Naive thymus-derived CD4-positive, alpha-beta T cell (primary cell): ENCODE results near the gene ZAP70. TPM values are rescaled to one million over a fixed set of nuclear protein-coding genes. Genes with fewer than 3 reads are reported as not detected.

Experiments used
- ATAC-seq: fragments of 150-1000 bp; cut with Tn5 transposase; 2 replicates; pipeline ENCODE4 v1.10.0; 2021; ENCODE audit warnings: mild to moderate bottlenecking, moderate library complexity
- CTCF ChIA-PET: fragments of 350-600 bp; sonication (Branson Sonifier 250); formaldehyde crosslinking; loops from one replicate; lab custom pipeline; 2021; ENCODE audit warnings: antibody characterized with exemption; lab: Charles Lee
- POLR2A ChIA-PET: fragments of 350-600 bp; sonication (Branson Sonifier 250); formaldehyde crosslinking; loops from one replicate; lab custom pipeline; 2021; ENCODE audit warnings: antibody characterized with exemption, inconsistent platforms; lab: Charles Lee
- DNase-seq, 9 donors: peaks; one replicate each; pipeline versions ENCODE4 v3.0.0 to v3.0.0-alpha.2; 2020 to 2022; ENCODE audit warnings: mixed read lengths in 1 of 9
- H3K27ac ChIP-seq: one replicate; pipeline ENCODE4 v1.7.0; 2013; ENCODE audit warnings: mild to moderate bottlenecking, low read depth, low read length, moderate library complexity
- H3K27me3 ChIP-seq, 2 donors: one replicate each; pipeline ENCODE4 v1.7.0; 2013; ENCODE audit warnings: low read length in 2 of 2, mild to moderate bottlenecking in 2 of 2, moderate library complexity in 2 of 2; ENCODE audit not compliant: control insufficient read depth in 2 of 2, insufficient read depth in 2 of 2
- H3K36me3 ChIP-seq, 3 experiments: 1 replicate in 2 of 3; 2 replicates in 1 of 3; pipeline ENCODE4 v1.7.0; 2013; ENCODE audit warnings: low read length in 3 of 3, mild to moderate bottlenecking in 3 of 3, moderate library complexity in 1 of 3; ENCODE audit not compliant: insufficient read depth in 3 of 3, control insufficient read depth in 2 of 3
- H3K4me1 ChIP-seq, 2 donors: one replicate each; pipeline ENCODE4 v1.7.0; 2013; ENCODE audit warnings: low read length in 2 of 2, mild to moderate bottlenecking in 2 of 2, moderate library complexity in 1 of 2; ENCODE audit not compliant: control insufficient read depth in 2 of 2, insufficient read depth in 2 of 2
- H3K4me3 ChIP-seq: 2 replicates; pipeline ENCODE4 v1.7.0; 2013; ENCODE audit warnings: mild to moderate bottlenecking, low read length
- H3K9me3 ChIP-seq, 3 experiments: 1 replicate in 2 of 3; 2 replicates in 1 of 3; pipeline ENCODE4 v1.7.0; 2013; ENCODE audit warnings: low read length in 3 of 3; ENCODE audit not compliant: control insufficient read depth in 2 of 3
- H3K27ac Mint-ChIP-seq, 9 donors: one replicate each; pipeline ENCODE4 v1.8.0; 2020 to 2022; ENCODE audit warnings: mixed read lengths in 9 of 9, mild to moderate bottlenecking in 8 of 9, moderate library complexity in 5 of 9, inconsistent platforms in 2 of 9
- H3K27me3 Mint-ChIP-seq, 5 donors: one replicate each; pipeline ENCODE4 v1.8.0; 2021 to 2022; ENCODE audit warnings: mixed read lengths in 5 of 5, mild to moderate bottlenecking in 1 of 5
- H3K36me3 Mint-ChIP-seq, 5 donors: one replicate each; pipeline ENCODE4 v1.8.0; 2020 to 2022; ENCODE audit warnings: mixed read lengths in 5 of 5, mild to moderate bottlenecking in 3 of 5, inconsistent platforms in 1 of 5
- H3K4me1 Mint-ChIP-seq, 7 donors: one replicate each; pipeline ENCODE4 v1.8.0; 2020 to 2022; ENCODE audit warnings: mixed read lengths in 7 of 7, mild to moderate bottlenecking in 3 of 7, inconsistent platforms in 1 of 7
- H3K4me3 Mint-ChIP-seq, 10 donors: one replicate each; pipeline ENCODE4 v1.8.0; 2020 to 2022; ENCODE audit warnings: mild to moderate bottlenecking in 10 of 10, mixed read lengths in 10 of 10, moderate library complexity in 6 of 10, inconsistent platforms in 2 of 10
- H3K9me3 Mint-ChIP-seq, 11 donors: one replicate each; pipeline ENCODE4 v1.8.0; 2020 to 2022; ENCODE audit warnings: mixed read lengths in 11 of 11, mild to moderate bottlenecking in 4 of 11, inconsistent platforms in 1 of 11, moderate library complexity in 1 of 11
- intact Hi-C, 2 donors: fragments of 100-400 bp; cut with micrococcal nuclease; formaldehyde crosslinking; loops; one replicate each; pipeline ENCODE4 v1.15.1; 2023
- polyA plus RNA-seq, 2 donors: library from polyadenylated mRNA; unstranded; fragments of 300-500 nt; fragmentation: Illumina TruSeq; gene quantifications; one replicate each; pipeline ENCODE4 v1.2.3, GENCODE V29; 2021
- total RNA-seq, 6 experiments: library from RNA in 5 of 6; stranded (reverse) in 5 of 6; gene quantifications; 1 replicate in 5 of 6; 2 replicates in 1 of 6; pipeline ENCODE4 v1.2.3 and lab custom pipeline; 2021 to 2026

Gene ZAP70
- total and polyA plus RNA-seq, 7 experiments from 2014 or later, result 105 to 432 (median 358) TPM

DNA sequence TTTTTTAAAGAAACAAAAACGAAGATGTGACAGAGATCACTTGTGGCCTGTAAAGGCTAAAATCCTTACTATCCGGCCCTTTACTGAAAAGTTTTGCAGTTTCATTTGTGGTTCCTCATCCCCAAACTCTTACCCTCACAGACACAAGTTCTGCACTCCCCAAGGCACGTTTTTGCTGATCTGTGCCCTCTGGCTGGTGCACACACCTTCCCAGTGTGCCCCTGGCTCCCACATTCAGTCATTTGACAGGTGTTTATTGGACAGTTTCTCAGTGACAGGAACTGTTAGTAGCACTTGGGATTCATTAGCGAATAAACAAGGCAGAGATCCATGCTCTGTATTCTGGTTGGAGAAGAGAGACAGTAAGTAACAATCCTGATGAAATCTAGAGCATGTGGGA is 22.8 kb downstream of the ZAP70 start:
- H3K9me3 Mint-ChIP-seq, result peaks cover 0 to 2% (median 0%) of the 10 kb centered on the region in 11 donors
- CTCF ChIA-PET, result no interaction called here
- H3K36me3 Mint-ChIP-seq, result peaks cover 5 to 55% (median 33%) of the 10 kb centered on the region in 5 donors

DNA sequence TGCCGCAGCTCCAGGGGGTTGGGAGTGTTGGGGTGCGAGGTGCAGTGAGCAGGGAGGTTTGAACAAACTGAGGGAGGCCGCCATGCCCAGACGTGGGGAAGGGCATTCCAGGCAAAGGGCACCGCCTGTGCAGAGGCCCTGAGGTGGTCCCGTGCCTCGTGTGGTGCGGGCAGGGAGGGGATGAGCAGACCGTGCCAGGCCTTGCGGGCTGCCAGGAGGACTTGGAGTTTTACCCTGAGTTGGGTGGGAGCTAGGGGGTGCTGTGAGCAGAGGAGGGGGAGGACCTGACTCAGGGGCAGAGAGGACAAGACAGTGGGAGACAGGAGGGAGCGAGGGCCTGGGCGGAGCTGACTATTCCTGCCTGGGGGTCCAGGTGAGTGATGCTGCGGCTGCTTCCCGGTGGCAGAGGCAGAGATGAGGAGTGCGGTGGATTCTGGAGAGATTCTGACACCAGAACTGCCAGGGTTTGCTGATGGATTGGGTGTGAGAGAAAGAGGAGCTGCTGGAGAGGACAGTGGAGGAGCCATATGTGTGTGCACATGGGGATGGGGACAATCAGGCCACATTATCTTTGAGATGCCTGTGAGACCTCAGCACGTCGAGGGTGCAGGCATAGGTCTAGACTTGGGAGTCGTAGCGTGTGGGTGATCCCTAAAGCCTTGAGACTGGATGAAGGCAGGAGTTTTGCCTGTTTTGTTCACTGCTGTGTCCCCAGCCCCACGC is 23.4 kb downstream of the ZAP70 start:
- POLR2A ChIA-PET, result interaction anchor here (0.9 to 1.6 kb wide), 2 partner anchors 9 to 18 kb away, joined by 3 to 4 read pairs; no protein-coding TSS in a partner anchor

More for the DNA sequence above, 22.8 kb downstream of the ZAP70 start:
- DNase-seq (no peak), ATAC-seq (no peak)
- Histone ChIP-seq H3K36me3 (peaks cover 28 to 95% (median 29%) of the 10 kb centered on the region in 3 experiments), H3K4me3 (no peak overlapping the region), H3K4me1 (peaks cover 0 to 23% of the 10 kb centered on the region in 2 donors), H3K27ac (peak overlapping the region; percentile 23), H3K9me3 (no peaks in the 10 kb centered on the region), H3K27me3 (no peaks in the 10 kb centered on the region)
- H3K4me3 Mint-ChIP-seq, result no peak overlapping the region
- POLR2A ChIA-PET, result interaction anchor here (0.9 to 1.6 kb wide), 2 partner anchors 10 to 18 kb away, joined by 3 to 4 read pairs; no protein-coding TSS in a partner anchor
- H3K4me1 Mint-ChIP-seq, result peaks cover 20 to 39% (median 26%) of the 10 kb centered on the region in 7 donors
- intact Hi-C loops, result no loop called here
- H3K27me3 Mint-ChIP-seq, result no peaks in the 10 kb centered on the region
- H3K27ac Mint-ChIP-seq, result peak overlapping the region in 6 of 9 donors; percentile 7 to 71 (median 32)

DNA sequence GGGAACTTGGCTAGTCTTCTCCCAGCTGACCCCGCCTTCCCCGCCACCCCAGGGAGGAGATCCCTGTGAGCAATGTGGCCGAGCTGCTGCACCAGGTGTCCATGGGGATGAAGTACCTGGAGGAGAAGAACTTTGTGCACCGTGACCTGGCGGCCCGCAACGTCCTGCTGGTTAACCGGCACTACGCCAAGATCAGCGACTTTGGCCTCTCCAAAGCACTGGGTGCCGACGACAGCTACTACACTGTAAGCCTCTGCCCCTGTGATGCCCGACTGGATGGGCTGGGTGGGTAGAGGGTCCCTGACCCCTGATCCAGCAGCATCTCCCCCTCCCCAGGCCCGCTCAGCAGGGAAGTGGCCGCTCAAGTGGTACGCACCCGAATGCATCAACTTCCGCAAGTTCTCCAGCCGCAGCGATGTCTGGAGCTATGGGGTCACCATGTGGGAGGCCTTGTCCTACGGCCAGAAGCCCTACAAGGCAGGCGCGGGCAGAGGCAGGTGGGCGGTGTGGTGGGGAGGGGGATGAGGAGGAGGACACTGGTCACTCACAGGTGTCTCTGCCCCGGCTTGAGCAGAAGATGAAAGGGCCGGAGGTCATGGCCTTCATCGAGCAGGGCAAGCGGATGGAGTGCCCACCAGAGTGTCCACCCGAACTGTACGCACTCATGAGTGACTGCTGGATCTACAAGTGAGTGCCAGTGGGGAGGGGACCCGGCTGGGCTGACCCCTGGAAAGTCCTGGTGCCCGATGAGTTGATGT is 24.2 kb downstream of the ZAP70 start:
- Mint-ChIP-seq H3K36me3 (peaks cover 5 to 49% (median 31%) of the 10 kb centered on the region in 5 donors), H3K4me1 (peaks cover 23 to 41% (median 31%) of the 10 kb centered on the region in 7 donors)

More for the DNA sequence above, 23.4 kb downstream of the ZAP70 start:
- H3K4me3 Mint-ChIP-seq, result no peak overlapping the region
- no peaks in the 10 kb centered on the region for H3K27me3 Mint-ChIP-seq
- intact Hi-C loops, result no loop called here
- CTCF ChIA-PET, result no interaction called here
- H3K27ac Mint-ChIP-seq, result peak overlapping the region; percentile 7 to 81 (median 46)
- ATAC-seq (no peak), DNase-seq (peak in 1 of 9 donors; percentile 6)
- no peaks in the 10 kb centered on the region for H3K9me3 ChIP-seq
- no peak overlapping the region for H3K4me3 ChIP-seq
- peaks cover 2 to 29% of the 10 kb centered on the region in 2 donors for H3K4me1 ChIP-seq
- H3K36me3 Mint-ChIP-seq, result peaks cover 5 to 53% (median 31%) of the 10 kb centered on the region in 5 donors
- peaks cover 28 to 94% (median 30%) of the 10 kb centered on the region in 3 experiments for H3K36me3 ChIP-seq
- peak overlapping the region; percentile 23 for H3K27ac ChIP-seq
- no peaks in the 10 kb centered on the region for H3K27me3 ChIP-seq
- H3K4me1 Mint-ChIP-seq, result peaks cover 20 to 39% (median 25%) of the 10 kb centered on the region in 7 donors
- peaks cover 0 to 2% (median 0%) of the 10 kb centered on the region in 11 donors for H3K9me3 Mint-ChIP-seq

DNA sequence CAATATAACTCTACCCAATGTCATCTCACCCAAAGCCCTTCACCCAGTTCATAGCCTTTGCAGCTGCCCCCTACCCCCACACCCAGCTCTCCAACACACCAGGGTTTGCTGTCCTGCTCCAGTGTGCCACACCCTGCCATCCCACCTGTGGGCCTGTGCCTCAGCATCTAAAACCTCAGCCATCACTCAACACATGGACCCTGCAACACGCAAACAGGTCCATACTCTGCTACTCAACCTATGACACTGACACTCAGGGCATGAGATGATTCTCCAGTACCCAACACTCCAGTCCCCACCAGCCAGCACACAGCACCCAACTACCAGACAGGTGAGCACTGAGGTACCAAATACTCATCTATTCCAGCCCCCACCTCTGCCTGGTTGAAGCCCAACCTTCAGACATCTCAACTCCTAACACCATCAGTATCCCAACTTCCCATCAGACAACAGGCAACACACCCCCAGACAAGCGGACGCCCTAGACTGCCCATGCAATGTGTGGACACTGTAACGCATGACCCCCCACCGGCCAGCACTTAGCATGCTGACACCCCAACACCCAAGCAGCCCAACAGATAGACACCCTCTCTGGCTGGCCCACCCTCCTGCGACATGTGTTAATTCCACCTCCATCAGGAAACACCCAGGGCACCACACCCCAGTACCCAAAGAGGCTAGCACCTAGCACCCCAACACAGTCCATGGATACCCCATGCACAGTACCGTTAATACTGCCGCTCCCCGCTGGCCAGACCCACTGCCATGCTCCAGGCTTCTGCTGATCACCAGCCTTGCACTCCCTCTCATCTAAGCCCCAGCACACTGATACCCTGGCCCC is 25.0 kb downstream of the ZAP70 start:
- no peaks in the 10 kb centered on the region for H3K27me3 ChIP-seq
- peaks cover 21 to 78% (median 22%) of the 10 kb centered on the region in 3 experiments for H3K36me3 ChIP-seq
- H3K27ac ChIP-seq, result no peak overlapping the region
- peaks cover 11 to 39% of the 10 kb centered on the region in 2 donors for H3K4me1 ChIP-seq
- intact Hi-C loops, result no loop called here
- Mint-ChIP-seq H3K4me1 (peaks cover 30 to 48% (median 36%) of the 10 kb centered on the region in 7 donors), H3K36me3 (peaks cover 5 to 47% (median 31%) of the 10 kb centered on the region in 5 donors), H3K4me3 (no peak overlapping the region), H3K27ac (peak overlapping the region in 8 of 9 donors; percentile 20 to 80 (median 66)), H3K27me3 (no peaks in the 10 kb centered on the region), H3K9me3 (peaks cover 0 to 3% (median 0%) of the 10 kb centered on the region in 11 donors)
- ATAC-seq, result peak; percentile 2
- H3K9me3 ChIP-seq, result no peaks in the 10 kb centered on the region
- CTCF ChIA-PET, result interaction anchor here (0.6 kb wide), 1 partner anchor 923 kb away, joined by 3 read pairs; no protein-coding TSS in a partner anchor
- POLR2A ChIA-PET, result interaction anchor here (0.7 to 2.8 kb wide), 2 partner anchors 8 to 191 kb away, joined by 3 to 7 read pairs; no protein-coding TSS in a partner anchor
- DNase-seq, result peak in 1 of 9 donors; percentile 4
- H3K4me3 ChIP-seq, result no peak overlapping the region

More for the DNA sequence above, 24.2 kb downstream of the ZAP70 start:
- intact Hi-C loops, result no loop called here
- Histone ChIP-seq H3K4me1 (peaks cover 10 to 35% of the 10 kb centered on the region in 2 donors), H3K36me3 (peaks cover 21 to 86% (median 28%) of the 10 kb centered on the region in 3 experiments), H3K9me3 (no peaks in the 10 kb centered on the region), H3K27me3 (no peaks in the 10 kb centered on the region), H3K4me3 (no peak overlapping the region), H3K27ac (no peak overlapping the region)
- Mint-ChIP-seq H3K27ac (peak overlapping the region in 1 of 9 donors; percentile 73), H3K9me3 (peaks cover 0 to 2% (median 0%) of the 10 kb centered on the region in 11 donors), H3K27me3 (no peaks in the 10 kb centered on the region), H3K4me3 (no peak overlapping the region)
- ChIA-PET CTCF (no interaction called here), POLR2A (no interaction called here)
- peak in 1 of 9 donors; percentile 7 for DNase-seq
- no peak for ATAC-seq

DNA sequence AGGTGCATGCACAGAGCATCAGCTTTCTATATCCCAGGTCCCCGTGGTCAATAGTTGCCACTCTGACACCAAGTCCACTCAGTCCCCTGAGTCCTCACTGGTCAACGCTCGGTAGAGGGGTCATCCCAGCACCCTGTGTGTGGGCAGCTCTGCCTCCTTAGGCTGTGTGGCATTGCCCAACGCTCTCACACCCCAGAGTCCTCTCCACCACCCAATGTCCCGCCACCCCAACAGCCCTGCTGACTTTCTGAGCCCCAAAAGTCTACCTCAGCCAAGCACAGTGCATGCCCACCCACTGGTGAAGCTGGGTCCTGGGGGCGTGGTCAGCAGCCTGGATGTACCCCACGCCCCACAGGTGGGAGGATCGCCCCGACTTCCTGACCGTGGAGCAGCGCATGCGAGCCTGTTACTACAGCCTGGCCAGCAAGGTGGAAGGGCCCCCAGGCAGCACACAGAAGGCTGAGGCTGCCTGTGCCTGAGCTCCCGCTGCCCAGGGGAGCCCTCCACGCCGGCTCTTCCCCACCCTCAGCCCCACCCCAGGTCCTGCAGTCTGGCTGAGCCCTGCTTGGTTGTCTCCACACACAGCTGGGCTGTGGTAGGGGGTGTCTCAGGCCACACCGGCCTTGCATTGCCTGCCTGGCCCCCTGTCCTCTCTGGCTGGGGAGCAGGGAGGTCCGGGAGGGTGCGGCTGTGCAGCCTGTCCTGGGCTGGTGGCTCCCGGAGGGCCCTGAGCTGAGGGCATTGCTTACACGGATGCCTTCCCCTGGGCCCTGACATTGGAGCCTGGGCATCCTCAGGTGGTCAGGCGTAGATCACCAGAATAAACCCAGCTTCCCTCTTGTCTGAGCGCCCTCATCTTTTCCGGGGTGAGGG is 25.9 kb downstream of the ZAP70 start:
- POLR2A ChIA-PET, result interaction anchor here (0.6 to 2.8 kb wide), 5 partner anchors 9 to 192 kb away, joined by 3 to 7 read pairs (median 3); partner anchors contain the start of gene ZAP70
- Histone ChIP-seq H3K4me1 (peaks cover 11 to 42% of the 10 kb centered on the region in 2 donors), H3K27me3 (no peaks in the 10 kb centered on the region), H3K9me3 (no peaks in the 10 kb centered on the region), H3K4me3 (no peak overlapping the region), H3K36me3 (peaks cover 13 to 70% (median 13%) of the 10 kb centered on the region in 3 experiments), H3K27ac (no peak overlapping the region)
- intact Hi-C loops, result no loop called here
- Mint-ChIP-seq H3K4me1 (peaks cover 38 to 54% (median 44%) of the 10 kb centered on the region in 7 donors), H3K27ac (peak overlapping the region in 8 of 9 donors; percentile 20 to 73 (median 52)), H3K9me3 (peaks cover 0 to 4% (median 0%) of the 10 kb centered on the region in 11 donors), H3K4me3 (no peak overlapping the region), H3K27me3 (no peaks in the 10 kb centered on the region), H3K36me3 (peaks cover 10 to 48% (median 26%) of the 10 kb centered on the region in 5 donors)
- ATAC-seq (peak; percentile 2), DNase-seq (peak in 1 of 9 donors; percentile 7)
- CTCF ChIA-PET, result interaction anchor here (0.6 to 1.7 kb wide), 6 partner anchors 11 to 924 kb away, joined by 3 to 6 read pairs (median 4); no protein-coding TSS in a partner anchor
